Activated CD8-positive, alpha-beta T cell treated with anti-CD3 and anti-CD28 coated beads for 36 hours (primary cell): Measurements from ENCODE around the gene DRC3. TPM values are rescaled to one million over a fixed set of nuclear protein-coding genes. Genes with fewer than 3 reads are reported as not detected.

Source experiments
- ATAC-seq: fragments of 200-7000 bp; cut with Tn5 transposase; one replicate; pipeline ENCODE4 v1.10.0; 2021; ENCODE audit warnings: mild to moderate bottlenecking, moderate library complexity
- CTCF ChIA-PET: fragments of 350-600 bp; sonication (Branson Sonifier 250); formaldehyde crosslinking; loops from one replicate; lab custom pipeline; 2021; ENCODE audit warnings: antibody characterized with exemption; lab: Charles Lee
- POLR2A ChIA-PET: fragments of 350-600 bp; sonication (Branson Sonifier 250); formaldehyde crosslinking; loops from one replicate; lab custom pipeline; 2021; ENCODE audit warnings: antibody characterized with exemption; lab: Charles Lee
- DNase-seq: peaks from one replicate; pipeline ENCODE4 v3.0.0-alpha.2; 2020
- H3K27ac Mint-ChIP-seq: one replicate; pipeline ENCODE4 v1.8.0; 2021; ENCODE audit warnings: mild to moderate bottlenecking, mixed read lengths
- H3K27me3 Mint-ChIP-seq: one replicate; pipeline ENCODE4 v1.8.0; 2021; ENCODE audit warnings: mixed read lengths
- H3K36me3 Mint-ChIP-seq: one replicate; pipeline ENCODE4 v1.8.0; 2021; ENCODE audit warnings: low read depth, mixed read lengths
- H3K4me1 Mint-ChIP-seq: one replicate; pipeline ENCODE4 v1.8.0; 2021; ENCODE audit warnings: low read depth, mixed read lengths
- H3K4me3 Mint-ChIP-seq: one replicate; pipeline ENCODE4 v1.8.0; 2021; ENCODE audit warnings: mild to moderate bottlenecking, moderate library complexity, mixed read lengths
- H3K9me3 Mint-ChIP-seq: one replicate; pipeline ENCODE4 v1.8.0; 2021; ENCODE audit warnings: mixed read lengths
- intact Hi-C: fragments of 100-400 bp; cut with micrococcal nuclease; formaldehyde crosslinking; loops from one replicate; pipeline ENCODE4 v1.10.0; 2022
- total RNA-seq, 2 experiments: library from RNA; stranded (reverse); gene quantifications; one replicate each; pipeline ENCODE4 v1.2.3, GENCODE V29; 2021
- TF ChIP-seq, protein P1 (sequence below): fragments of 200-600 bp; IDR thresholded peaks from one replicate; pipeline ENCODE4 v1.8.0; 2022; ENCODE audit warnings: antibody characterized with exemption, mild to moderate bottlenecking

The DRC3 gene
- total RNA-seq, 2 experiments from 2014 or later = 0.25 TPM; not detected in 1

DNA sequence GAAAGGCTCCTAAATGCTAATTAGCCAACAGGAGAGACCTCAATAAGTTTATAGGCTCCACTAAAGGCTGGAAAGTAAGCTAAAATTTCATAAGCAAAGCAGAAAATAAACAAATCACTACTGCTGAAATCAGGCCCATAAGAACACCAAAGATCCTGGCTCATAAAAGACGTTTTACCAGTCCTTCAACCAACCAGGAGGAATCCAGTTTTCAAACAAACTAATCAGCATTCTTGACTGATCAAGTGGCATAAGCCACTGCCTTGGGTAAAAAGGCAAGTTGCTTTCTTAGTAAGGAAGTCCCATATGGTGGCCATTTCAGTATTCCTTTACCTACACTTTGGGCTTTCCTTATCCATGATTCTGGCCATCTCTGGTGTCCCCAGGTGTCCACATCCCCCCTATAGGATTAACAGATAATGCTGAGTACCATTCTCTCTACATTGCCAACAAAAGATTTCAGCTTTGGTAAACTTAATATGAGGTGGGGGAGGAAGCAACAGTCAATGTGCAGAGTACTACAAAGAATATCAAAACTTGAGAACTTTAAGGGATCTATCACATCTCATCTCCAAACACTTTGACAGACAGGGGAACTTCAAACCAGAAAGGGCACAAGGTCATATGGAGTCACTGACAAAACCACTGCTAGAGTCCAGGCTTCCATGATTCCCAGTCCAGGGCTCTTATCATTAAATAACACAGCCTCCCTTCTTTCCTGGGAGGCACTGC, 1.8 kb upstream of the DRC3 start:
- Mint-ChIP-seq H3K27me3 (no peaks in the 10 kb centered on the region), H3K4me3 (peak overlapping the region; percentile 65), H3K9me3 (no peaks in the 10 kb centered on the region), H3K27ac (peak overlapping the region; percentile 60), H3K4me1 (peaks cover 43% of the 10 kb centered on the region), H3K36me3 (no peaks in the 10 kb centered on the region)
- TF ChIP-seq, protein P1, sequence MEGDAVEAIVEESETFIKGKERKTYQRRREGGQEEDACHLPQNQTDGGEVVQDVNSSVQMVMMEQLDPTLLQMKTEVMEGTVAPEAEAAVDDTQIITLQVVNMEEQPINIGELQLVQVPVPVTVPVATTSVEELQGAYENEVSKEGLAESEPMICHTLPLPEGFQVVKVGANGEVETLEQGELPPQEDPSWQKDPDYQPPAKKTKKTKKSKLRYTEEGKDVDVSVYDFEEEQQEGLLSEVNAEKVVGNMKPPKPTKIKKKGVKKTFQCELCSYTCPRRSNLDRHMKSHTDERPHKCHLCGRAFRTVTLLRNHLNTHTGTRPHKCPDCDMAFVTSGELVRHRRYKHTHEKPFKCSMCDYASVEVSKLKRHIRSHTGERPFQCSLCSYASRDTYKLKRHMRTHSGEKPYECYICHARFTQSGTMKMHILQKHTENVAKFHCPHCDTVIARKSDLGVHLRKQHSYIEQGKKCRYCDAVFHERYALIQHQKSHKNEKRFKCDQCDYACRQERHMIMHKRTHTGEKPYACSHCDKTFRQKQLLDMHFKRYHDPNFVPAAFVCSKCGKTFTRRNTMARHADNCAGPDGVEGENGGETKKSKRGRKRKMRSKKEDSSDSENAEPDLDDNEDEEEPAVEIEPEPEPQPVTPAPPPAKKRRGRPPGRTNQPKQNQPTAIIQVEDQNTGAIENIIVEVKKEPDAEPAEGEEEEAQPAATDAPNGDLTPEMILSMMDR = no peak
- CTCF ChIA-PET = no interaction called here
- ATAC-seq = no peak
- intact Hi-C loops = no loop called here
- DNase-seq = no peak
- POLR2A ChIA-PET = interaction anchor here (6.8 kb wide), 1 partner anchor 12 kb away, joined by 35 read pairs; no protein-coding TSS in a partner anchor

DNA sequence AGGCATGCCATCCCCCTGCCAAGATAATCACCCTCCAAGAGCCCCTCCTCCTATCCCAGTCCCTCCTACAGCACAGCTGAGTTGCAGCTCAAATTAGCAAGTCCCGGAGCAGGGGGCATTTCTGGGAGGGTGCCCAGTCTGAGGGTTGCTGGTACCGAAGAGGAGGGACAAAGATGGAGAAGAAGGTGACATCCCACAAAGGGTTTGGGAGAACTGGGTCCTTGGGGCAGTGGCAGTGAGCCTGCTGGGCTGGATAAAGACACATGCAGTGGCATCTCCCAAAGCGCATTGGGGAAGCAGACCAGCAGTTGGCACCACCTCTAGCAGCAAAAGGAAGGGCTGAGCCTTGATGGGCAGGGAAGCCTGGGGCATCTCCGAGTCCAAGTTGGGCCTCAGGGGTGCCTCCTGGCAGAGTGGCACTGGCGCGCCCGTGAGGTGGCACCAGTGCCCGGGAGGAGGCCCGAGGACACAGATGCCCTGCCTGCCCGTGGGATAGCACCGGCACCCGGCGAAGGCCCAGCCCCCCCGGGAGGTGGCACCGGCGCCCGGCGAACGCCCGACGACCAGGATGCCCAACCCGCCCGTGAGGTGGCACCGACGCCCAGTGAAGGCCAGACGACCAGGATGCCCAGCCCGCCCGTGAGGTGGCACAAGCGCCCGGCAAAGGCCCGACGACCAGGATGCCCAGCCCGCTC, 1.1 kb upstream of the DRC3 start:
- ATAC-seq (no peak), DNase-seq (peak; percentile 10)
- H3K27me3 Mint-ChIP-seq = no peaks in the 10 kb centered on the region
- TF ChIP-seq, protein P1 = no peak
- intact Hi-C loops = no loop called here
- CTCF ChIA-PET = interaction anchor here (1.4 to 1.6 kb wide), 2 partner anchors 63 to 83 kb away, joined by 4 to 6 read pairs; no protein-coding TSS in a partner anchor
- H3K4me3 Mint-ChIP-seq = peak overlapping the region; percentile 65
- peaks cover 36% of the 10 kb centered on the region for H3K4me1 Mint-ChIP-seq
- H3K36me3 Mint-ChIP-seq = no peaks in the 10 kb centered on the region
- no peaks in the 10 kb centered on the region for H3K9me3 Mint-ChIP-seq
- POLR2A ChIA-PET = interaction anchor here (6.8 kb wide), 1 partner anchor 13 kb away, joined by 35 read pairs; no protein-coding TSS in a partner anchor
- H3K27ac Mint-ChIP-seq = peak overlapping the region; percentile 60

DNA sequence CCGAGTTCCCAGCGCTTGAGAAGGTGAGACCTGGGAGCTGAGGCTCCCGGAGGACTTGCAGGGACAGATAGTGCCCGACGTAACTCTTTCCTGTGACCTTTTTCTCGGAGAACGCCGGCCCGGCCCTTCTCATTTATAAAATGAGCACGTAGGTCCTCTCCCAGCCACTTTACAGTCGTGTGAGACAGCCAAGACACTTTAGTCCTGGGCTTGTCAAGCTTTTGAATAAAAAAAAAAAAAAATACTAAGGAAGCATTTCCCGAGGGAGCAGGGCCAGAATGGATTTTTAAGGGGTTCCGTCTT, 241 bp downstream of the DRC3 start:
- intact Hi-C loops = no loop called here
- H3K36me3 Mint-ChIP-seq = no peaks in the 10 kb centered on the region
- CTCF ChIA-PET = interaction anchor here (0.7 to 1.7 kb wide), 9 partner anchors 12 to 160 kb away, joined by 3 to 6 read pairs (median 4); no protein-coding TSS in a partner anchor
- H3K9me3 Mint-ChIP-seq = no peaks in the 10 kb centered on the region
- DNase-seq (no peak), ATAC-seq (no peak)
- TF ChIP-seq, protein P1 = no peak
- H3K27ac Mint-ChIP-seq = peak overlapping the region; percentile 81
- peak overlapping the region; percentile 92 for H3K4me3 Mint-ChIP-seq
- POLR2A ChIA-PET = interaction anchor here (1.1 to 6.8 kb wide), 3 partner anchors 14 to 65 kb away, joined by 3 to 35 read pairs (median 4); no protein-coding TSS in a partner anchor
- no peaks in the 10 kb centered on the region for H3K27me3 Mint-ChIP-seq
- peaks cover 27% of the 10 kb centered on the region for H3K4me1 Mint-ChIP-seq

DNA sequence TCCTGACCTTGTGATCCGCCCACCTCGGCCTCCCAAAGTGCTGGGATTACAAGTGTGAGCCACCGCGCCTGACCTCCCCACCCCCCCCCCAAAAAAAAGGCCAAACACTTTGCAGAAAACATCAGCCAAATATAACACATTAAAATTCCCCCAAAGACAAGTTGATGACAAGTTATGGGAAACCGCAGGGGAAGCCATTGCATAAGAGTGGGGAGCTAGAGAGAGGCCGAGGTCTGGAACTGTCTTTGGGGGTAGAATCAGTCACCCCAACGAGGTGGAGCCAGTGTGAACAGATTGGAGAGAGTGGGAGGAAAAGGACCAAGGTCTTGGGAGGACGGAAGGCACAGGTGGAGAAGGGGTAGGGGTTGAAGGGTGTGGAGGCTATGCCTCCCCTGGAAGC, 2.8 kb downstream of the DRC3 start:
- H3K36me3 Mint-ChIP-seq = no peaks in the 10 kb centered on the region
- DNase-seq = no peak
- TF ChIP-seq, protein P1 = no peak
- no peaks in the 10 kb centered on the region for H3K9me3 Mint-ChIP-seq
- POLR2A ChIA-PET = interaction anchor here (0.7 to 1.0 kb wide), 2 partner anchors 17 to 989 kb away, joined by 3 read pairs; no protein-coding TSS in a partner anchor
- H3K4me1 Mint-ChIP-seq = peaks cover 16% of the 10 kb centered on the region
- no peak overlapping the region for H3K27ac Mint-ChIP-seq
- no peak overlapping the region for H3K4me3 Mint-ChIP-seq
- intact Hi-C loops = loop anchor here (5.0 kb wide), 1 partner anchor 62 kb away; the partner anchor contains the start of genes ATPAF2 and GID4
- no peaks in the 10 kb centered on the region for H3K27me3 Mint-ChIP-seq
- CTCF ChIA-PET = no interaction called here
- no peak for ATAC-seq
